Type B pancreatic cell (in vitro differentiated cells): ENCODE data around the gene CFAP92. TPM values are rescaled to one million over a fixed set of nuclear protein-coding genes. Genes with fewer than 3 reads are reported as not detected.

Experiments used
- DNase-seq: peaks from one replicate; pipeline ENCODE4 v3.0.0; 2021; ENCODE audit warnings: mixed read lengths; ENCODE audit not compliant: unreplicated experiment; ENCODE audit errors: extremely low spot score
- H3K27ac Mint-ChIP-seq: 2 replicates; pipeline ENCODE4 v1.8.0; 2021; ENCODE audit warnings: mild to moderate bottlenecking, mixed read lengths
- H3K27me3 Mint-ChIP-seq: 2 replicates; pipeline ENCODE4 v1.8.0; 2021; ENCODE audit warnings: mixed read lengths
- H3K36me3 Mint-ChIP-seq: 2 replicates; pipeline ENCODE4 v1.8.0; 2021; ENCODE audit warnings: mixed read lengths
- H3K4me1 Mint-ChIP-seq: one replicate; pipeline ENCODE4 v1.8.0; 2021; ENCODE audit warnings: mixed read lengths; ENCODE audit not compliant: unreplicated experiment
- H3K4me3 Mint-ChIP-seq: 2 replicates; pipeline ENCODE4 v1.8.0; 2021; ENCODE audit warnings: mild to moderate bottlenecking, mixed read lengths
- H3K9me3 Mint-ChIP-seq: 2 replicates; pipeline ENCODE4 v1.8.0; 2021; ENCODE audit warnings: mixed read lengths
- CTCF ChIP-seq: fragments of 200-600 bp; sonication (generic); conservative IDR thresholded peaks from 2 replicates; pipeline ENCODE4 v1.5.0; 2021; ENCODE audit warnings: antibody characterized with exemption, mild to moderate bottlenecking
- total RNA-seq: library from RNA; stranded (reverse); gene quantifications from 2 replicates; pipeline ENCODE4 v1.2.1, GENCODE V29; 2021; ENCODE audit warnings: low replicate concordance

Gene CFAP92
- total RNA-seq, 1 donor from 2014 or later, result 4.4 TPM

GRCh38 chr3:129037093-129037419, 43.2 kb upstream of the CFAP92 start:
- Mint-ChIP-seq H3K27me3 (peaks cover 4% of the 10 kb centered on the region), H3K9me3 (no peaks in the 10 kb centered on the region), H3K4me1 (no peaks in the 10 kb centered on the region), H3K27ac (no peak overlapping the region), H3K36me3 (no peaks in the 10 kb centered on the region), H3K4me3 (no peak overlapping the region)
- no peak for DNase-seq
- TF ChIP-seq CTCF, result no peak

- no peak for DNase-seq
- H3K27me3 Mint-ChIP-seq, result peaks cover 4% of the 10 kb centered on the region
- H3K9me3 Mint-ChIP-seq, result no peaks in the 10 kb centered on the region
- H3K4me1 Mint-ChIP-seq, result no peaks in the 10 kb centered on the region
- H3K27ac Mint-ChIP-seq, result no peak overlapping the region
- H3K36me3 Mint-ChIP-seq, result no peaks in the 10 kb centered on the region
- no peak for TF ChIP-seq CTCF
- no peak overlapping the region for H3K4me3 Mint-ChIP-seq
These were observed 42.6 kb upstream of the CFAP92 start for GRCh38 chr3:129036222-129037092.

GRCh38 chr3:129035360-129036221, 41.7 kb upstream of the CFAP92 start:
- Mint-ChIP-seq H3K4me3 (no peak overlapping the region), H3K27me3 (peaks cover 4% of the 10 kb centered on the region), H3K36me3 (no peaks in the 10 kb centered on the region), H3K4me1 (no peaks in the 10 kb centered on the region), H3K9me3 (no peaks in the 10 kb centered on the region), H3K27ac (no peak overlapping the region)
- no peak for DNase-seq
- no peak for TF ChIP-seq CTCF

GRCh38 chr3:129034642-129035041, 40.8 kb upstream of the CFAP92 start:
- no peak overlapping the region for H3K4me3 Mint-ChIP-seq
- no peaks in the 10 kb centered on the region for H3K36me3 Mint-ChIP-seq
- peaks cover 4% of the 10 kb centered on the region for H3K27me3 Mint-ChIP-seq
- no peak for TF ChIP-seq CTCF
- no peak overlapping the region for H3K27ac Mint-ChIP-seq
- no peaks in the 10 kb centered on the region for H3K4me1 Mint-ChIP-seq
- DNase-seq, result no peak
- H3K9me3 Mint-ChIP-seq, result no peaks in the 10 kb centered on the region

GRCh38 chr3:129033633-129034321, 39.9 kb upstream of the CFAP92 start:
- H3K27ac Mint-ChIP-seq, result no peak overlapping the region
- H3K36me3 Mint-ChIP-seq, result no peaks in the 10 kb centered on the region
- no peaks in the 10 kb centered on the region for H3K9me3 Mint-ChIP-seq
- H3K4me1 Mint-ChIP-seq, result no peaks in the 10 kb centered on the region
- H3K27me3 Mint-ChIP-seq, result peaks cover 2% of the 10 kb centered on the region
- H3K4me3 Mint-ChIP-seq, result no peak overlapping the region
- DNase-seq, result no peak
- TF ChIP-seq CTCF, result no peak
